ENCODE measurements around the gene CTSW.

CTSW gene

DNA sequence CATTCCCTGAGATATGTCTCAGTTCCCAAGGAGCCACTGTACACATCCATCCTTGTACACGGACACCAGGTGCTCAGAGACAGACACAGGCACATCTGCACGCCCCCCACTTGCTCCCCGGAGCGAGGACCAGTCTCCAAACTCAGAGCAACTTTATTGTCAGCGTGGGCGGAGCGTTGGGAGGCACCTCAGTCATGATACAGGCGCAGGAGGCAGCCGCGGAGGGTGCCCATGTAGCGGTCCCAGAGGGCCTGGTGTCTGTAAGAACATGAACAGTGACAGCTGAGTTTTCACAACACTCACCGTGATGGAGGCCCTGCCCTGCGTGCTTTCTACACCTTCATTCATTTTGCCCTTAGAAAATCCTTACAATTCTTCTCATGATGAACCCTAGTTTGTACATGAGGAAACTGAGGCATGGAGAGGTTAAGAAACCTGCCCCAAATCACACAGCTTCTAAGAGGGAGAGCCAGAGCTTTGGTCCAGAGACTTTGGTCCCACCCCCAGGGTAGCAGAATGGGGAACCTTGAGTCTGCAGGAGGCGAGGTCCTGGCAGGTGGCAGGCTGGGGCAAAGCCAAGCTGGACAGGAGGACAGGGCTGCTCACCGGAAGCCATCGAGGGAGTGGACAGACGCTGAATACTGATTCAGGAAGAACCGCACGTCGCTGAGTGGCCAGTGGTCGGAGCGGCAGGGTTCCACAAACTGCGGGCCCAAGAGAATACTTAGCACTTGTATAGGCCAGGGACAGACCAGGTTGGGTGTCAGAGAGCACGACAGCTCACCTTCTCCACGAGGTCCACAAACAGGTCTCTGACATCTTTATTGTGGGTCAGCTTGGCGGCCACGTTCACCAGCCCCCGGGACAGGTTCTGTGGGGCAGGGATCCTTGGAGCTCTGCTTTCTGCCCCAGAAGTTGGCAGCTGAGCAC lies 4.4 kb downstream of the CTSW start:
- no peak for TF ChIP-seq CTCF (IDR thresholded peaks at IDR 0.05)

GRCh38 chr11:65884716-65885092 lies 5.1 kb downstream of the CTSW start:
- TF ChIP-seq CTCF (IDR thresholded peaks at IDR 0.05), result peak; percentile 100

DNA sequence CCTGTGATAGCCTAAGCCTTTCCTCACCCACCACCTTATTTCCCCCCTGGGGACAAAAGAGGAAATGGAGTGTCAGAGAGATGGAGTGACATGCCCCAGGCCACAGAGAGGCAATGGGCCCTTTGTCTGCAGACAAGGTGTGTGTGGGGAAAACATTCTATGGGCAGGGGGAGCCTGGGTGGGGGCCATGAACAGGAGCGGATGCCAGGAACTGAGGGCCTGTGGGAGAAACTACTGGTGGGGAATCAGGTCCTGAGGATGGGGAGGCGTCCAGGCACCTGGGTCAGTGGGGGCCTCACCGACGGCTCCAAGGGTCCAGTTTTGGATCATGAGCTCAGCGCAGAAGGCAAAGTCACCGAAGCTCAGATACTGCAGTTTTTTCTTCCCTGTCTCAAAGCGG lies 5.6 kb downstream of the CTSW start:
- no peak for TF ChIP-seq CTCF (IDR thresholded peaks at IDR 0.05)

DNA sequence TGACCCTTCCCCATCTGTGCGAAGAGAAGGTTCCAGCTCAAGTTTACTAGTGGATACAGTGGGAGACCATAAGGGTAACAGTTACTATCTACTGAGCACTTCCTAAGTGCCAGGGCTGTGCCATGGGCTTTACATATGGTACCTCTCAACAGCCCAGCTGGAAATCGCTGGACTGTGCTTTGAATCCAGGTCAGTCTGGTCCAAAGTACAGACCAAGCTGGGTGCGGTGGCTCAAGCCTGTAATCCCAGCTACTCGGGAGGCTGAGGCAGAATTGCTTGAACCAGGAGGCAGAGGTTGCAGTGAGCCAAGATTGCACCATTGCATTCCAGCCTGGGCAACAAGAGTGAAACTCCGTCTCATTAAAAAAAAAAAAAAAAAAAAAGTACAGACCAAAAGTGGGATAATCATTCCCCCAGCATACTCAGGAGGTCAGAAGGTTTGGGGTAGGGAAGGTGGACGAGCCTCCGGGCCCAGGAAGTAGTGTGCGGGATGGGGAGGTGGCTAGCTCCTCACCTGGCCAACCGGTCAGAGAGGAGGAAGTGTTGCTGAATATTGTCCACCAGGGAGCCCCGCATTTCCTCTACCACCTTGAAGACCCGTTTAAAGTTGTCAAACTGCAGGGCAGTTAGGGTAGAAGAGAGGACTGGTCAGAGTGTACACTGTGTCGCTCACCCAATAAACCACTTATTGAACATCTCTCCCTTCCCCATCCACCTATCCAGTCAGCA lies 6.3 kb downstream of the CTSW start:
- TF ChIP-seq CTCF (IDR thresholded peaks at IDR 0.05), result no peak

DNA sequence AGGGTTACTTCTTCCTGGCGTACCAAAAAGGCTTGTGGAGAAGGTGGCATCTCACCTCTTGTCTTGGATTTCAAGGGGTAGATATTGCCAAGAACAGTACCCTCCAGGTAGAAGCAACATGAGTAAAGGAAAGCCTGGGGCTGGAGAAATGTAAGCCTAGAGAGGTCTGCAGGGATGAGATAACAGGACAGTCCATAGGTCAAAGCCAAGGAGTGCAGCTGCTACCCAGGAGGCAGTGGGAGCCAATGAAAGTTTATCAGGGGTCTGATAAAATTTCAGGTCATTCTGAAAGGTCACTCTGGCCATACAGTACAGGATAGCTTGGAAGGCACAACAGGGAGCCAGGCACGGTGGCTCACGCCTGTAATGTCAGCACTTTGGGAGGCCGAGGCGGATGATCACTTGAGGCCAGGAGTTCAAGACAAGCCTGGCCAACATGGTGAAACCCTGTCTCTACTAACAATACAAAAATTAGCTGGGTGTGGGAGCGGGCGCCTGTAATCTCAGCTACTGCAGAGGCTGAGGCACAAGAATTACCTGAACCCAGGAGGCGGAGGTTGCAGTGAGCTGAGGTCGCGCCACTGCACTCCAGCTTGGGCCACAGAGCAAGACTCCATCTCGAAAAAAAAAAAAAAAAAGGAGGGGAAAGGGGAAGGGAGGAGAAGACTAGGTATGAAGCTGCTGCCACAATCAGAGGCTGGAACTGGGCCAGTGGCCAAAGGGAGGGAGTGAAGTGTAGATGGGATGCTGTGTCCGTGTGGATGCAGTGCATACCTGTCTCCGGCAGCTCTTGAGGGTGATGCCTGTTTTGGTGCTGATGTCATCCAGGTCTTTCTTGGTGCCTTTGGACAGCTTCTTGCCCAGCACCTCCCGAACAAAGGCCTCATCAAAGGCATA lies 7.4 kb downstream of the CTSW start:
- TF ChIP-seq CTCF (IDR thresholded peaks at IDR 0.05), result no peak

GRCh38 chr11:65887723-65888162 lies 8.1 kb downstream of the CTSW start:
- no peak for TF ChIP-seq CTCF (IDR thresholded peaks at IDR 0.05)

DNA sequence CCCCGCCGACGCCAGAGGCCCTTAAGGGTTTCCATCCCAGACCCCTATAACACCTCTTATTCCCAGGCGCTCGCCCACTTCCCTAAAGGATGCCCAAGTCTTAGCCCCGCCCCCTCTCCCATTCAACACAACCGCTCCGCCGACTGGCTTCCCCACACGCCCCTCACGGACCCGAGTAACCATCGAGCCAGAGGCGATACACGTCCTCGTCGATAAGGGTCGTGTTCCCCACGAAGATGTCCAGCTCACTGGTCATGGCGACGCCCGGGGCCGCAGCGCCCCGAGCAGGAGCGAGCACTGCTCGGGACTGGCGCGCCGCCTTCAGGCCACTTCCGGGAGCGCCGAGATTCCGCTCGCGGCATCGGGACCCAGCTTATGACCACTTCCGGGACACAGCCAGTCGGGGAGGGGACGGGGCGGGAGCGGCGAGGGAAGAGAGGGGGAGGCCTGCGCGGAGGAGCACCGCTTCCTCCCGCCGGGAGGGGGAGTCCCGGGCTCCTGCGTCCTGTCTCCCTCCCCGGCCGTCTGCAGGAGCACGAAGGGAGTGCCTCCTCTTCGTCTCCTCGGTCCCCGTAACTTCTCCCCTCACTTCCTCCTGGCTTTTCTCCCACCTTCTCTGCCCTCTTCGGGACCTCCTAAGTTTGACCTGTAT lies 8.7 kb downstream of the CTSW start, which contains the start of gene FIBP:
TSS of gene FIBP (minus strand) at position 309 of the 652 bp plus-strand sequence. CDS start at position 256, 53 bp downstream.
- peak; percentile 87 for TF ChIP-seq CTCF (IDR thresholded peaks at IDR 0.05)
